ENCODE results near the gene USP25. TPM values are rescaled to one million over a fixed set of nuclear protein-coding genes. Genes with fewer than 3 reads are reported as not detected.

Gene USP25
- total RNA-seq, 1 donor from 2014 or later: 49.9 TPM

- Mint-ChIP-seq H3K9me3 (no peaks in the 10 kb centered on the region), H3K4me1 (ENCODE audit: unreplicated experiment) (peaks cover 16% of the 10 kb centered on the region), H3K4me3 (no peak overlapping the region), H3K36me3 (peaks cover 32% of the 10 kb centered on the region), H3K27me3 (no peaks in the 10 kb centered on the region), H3K27ac (peak overlapping the region; percentile 53)
- no peak for TF ChIP-seq CTCF (conservative IDR thresholded peaks at IDR 0.05)
- DNase-seq (ENCODE audit: extremely low spot score, unreplicated experiment): no peak
These were observed 18.8 kb downstream of the USP25 start for GRCh38 chr21:15748586-15748985.

- peaks cover 1% of the 10 kb centered on the region for H3K9me3 Mint-ChIP-seq
- peak overlapping the region; percentile 53 for H3K27ac Mint-ChIP-seq
- peak overlapping the region; percentile 10 for H3K4me3 Mint-ChIP-seq
- TF ChIP-seq CTCF (conservative IDR thresholded peaks at IDR 0.05): no peak
- H3K27me3 Mint-ChIP-seq: no peaks in the 10 kb centered on the region
- H3K36me3 Mint-ChIP-seq: peaks cover 32% of the 10 kb centered on the region
- H3K4me1 Mint-ChIP-seq (ENCODE audit: unreplicated experiment): peaks cover 19% of the 10 kb centered on the region
- no peak for DNase-seq (ENCODE audit: extremely low spot score, unreplicated experiment)
These were observed 19.5 kb downstream of the USP25 start for GRCh38 chr21:15749082-15749860.

- Mint-ChIP-seq H3K4me3 (no peak overlapping the region), H3K27ac (no peak overlapping the region), H3K27me3 (no peaks in the 10 kb centered on the region), H3K36me3 (peaks cover 37% of the 10 kb centered on the region), H3K9me3 (peaks cover 7% of the 10 kb centered on the region), H3K4me1 (ENCODE audit: unreplicated experiment) (peaks cover 25% of the 10 kb centered on the region)
- TF ChIP-seq CTCF (conservative IDR thresholded peaks at IDR 0.05): no peak
- DNase-seq (ENCODE audit: extremely low spot score, unreplicated experiment): no peak
These were observed 20.0 kb downstream of the USP25 start for GRCh38 chr21:15749861-15750159.

- no peak overlapping the region for H3K4me3 Mint-ChIP-seq
- TF ChIP-seq CTCF (conservative IDR thresholded peaks at IDR 0.05): no peak
- peaks cover 26% of the 10 kb centered on the region for H3K4me1 Mint-ChIP-seq (ENCODE audit: unreplicated experiment)
- DNase-seq (ENCODE audit: extremely low spot score, unreplicated experiment): no peak
- H3K36me3 Mint-ChIP-seq: peaks cover 40% of the 10 kb centered on the region
- H3K27me3 Mint-ChIP-seq: no peaks in the 10 kb centered on the region
- H3K27ac Mint-ChIP-seq: peak overlapping the region; percentile 35
- peaks cover 16% of the 10 kb centered on the region for H3K9me3 Mint-ChIP-seq
These were observed 21.3 kb downstream of the USP25 start for GRCh38 chr21:15751037-15751436.

GRCh38 chr21:15751546-15751945 is 21.8 kb downstream of the USP25 start:
- no peak for TF ChIP-seq CTCF (conservative IDR thresholded peaks at IDR 0.05)
- H3K4me1 Mint-ChIP-seq (ENCODE audit: unreplicated experiment): peaks cover 26% of the 10 kb centered on the region
- H3K27ac Mint-ChIP-seq: peak overlapping the region; percentile 35
- H3K4me3 Mint-ChIP-seq: no peak overlapping the region
- H3K36me3 Mint-ChIP-seq: peaks cover 40% of the 10 kb centered on the region
- H3K27me3 Mint-ChIP-seq: no peaks in the 10 kb centered on the region
- H3K9me3 Mint-ChIP-seq: peaks cover 16% of the 10 kb centered on the region
- DNase-seq (ENCODE audit: extremely low spot score, unreplicated experiment): no peak

Measured in type B pancreatic cell (in vitro differentiated cells).